HG03571 (cell line): ENCODE data around the gene TMEM51.

Experiments
- ATAC-seq: cut with Tn5 transposase; IDR thresholded peaks from one replicate; pipeline ENCODE4 v1.9.1; 2021; ENCODE audit not compliant: unreplicated experiment

The TMEM51 gene

GRCh38 chr1:15191770-15192169 lies 38.2 kb downstream of the TMEM51 start:
- ATAC-seq: no peak

- ATAC-seq: no peak
Observed at GRCh38 chr1:15192916-15193550, 39.5 kb downstream of the TMEM51 start.

GRCh38 chr1:15195420-15196052 lies 42.0 kb downstream of the TMEM51 start:
- no peak for ATAC-seq

GRCh38 chr1:15196069-15196468 lies 42.5 kb downstream of the TMEM51 start:
- no peak for ATAC-seq

GRCh38 chr1:15196807-15197530 lies 43.4 kb downstream of the TMEM51 start:
- ATAC-seq: no peak

GRCh38 chr1:15197591-15198447 lies 44.3 kb downstream of the TMEM51 start:
- no peak for ATAC-seq

- ATAC-seq: no peak
Observed at GRCh38 chr1:15198684-15199083, 45.1 kb downstream of the TMEM51 start.

- no peak for ATAC-seq
Observed at GRCh38 chr1:15201221-15201620, 47.7 kb downstream of the TMEM51 start.

- no peak for ATAC-seq
Observed at GRCh38 chr1:15201849-15202551, 48.5 kb downstream of the TMEM51 start.

- no peak for ATAC-seq
Observed at GRCh38 chr1:15204931-15205330, 51.4 kb downstream of the TMEM51 start.

GRCh38 chr1:15205586-15206346 lies 52.2 kb downstream of the TMEM51 start:
- ATAC-seq: no peak

- no peak for ATAC-seq
Observed at GRCh38 chr1:15206418-15207030, 53.0 kb downstream of the TMEM51 start.

- no peak for ATAC-seq
Observed at GRCh38 chr1:15207031-15207828, 53.7 kb downstream of the TMEM51 start.

- no peak for ATAC-seq
Observed at GRCh38 chr1:15207829-15208429, 54.4 kb downstream of the TMEM51 start.

GRCh38 chr1:15210651-15211375 lies 57.3 kb downstream of the TMEM51 start:
- no peak for ATAC-seq

- ATAC-seq: no peak
Observed at GRCh38 chr1:15211424-15211823, 57.9 kb downstream of the TMEM51 start.

- no peak for ATAC-seq
Observed at GRCh38 chr1:15212216-15212953, 58.8 kb downstream of the TMEM51 start.
